ENCODE data around the gene PEX5L.

GRCh38 chr3:180017846-180018245 lies 18.9 kb downstream of the PEX5L start:
- no peak for TF ChIP-seq POLR2A (IDR thresholded peaks at IDR 0.05; ENCODE audit: extremely low read depth, insufficient read length)
- TF ChIP-seq CTCF (IDR thresholded peaks at IDR 0.05; ENCODE audit: low read depth, low read length): no peak
- no peak for TF ChIP-seq MAX (IDR thresholded peaks at IDR 0.05; ENCODE audit: low read depth, low read length)
- TF ChIP-seq MYC (IDR thresholded peaks at IDR 0.05; ENCODE audit: low read depth, low read length): no peak
